PFSK-1 (cell line): ENCODE measurements around the gene DICER1.

Source experiments
- FOXP2 ChIP-seq: optimal IDR thresholded peaks from 2 replicates; pipeline ENCODE3; 2011; ENCODE audit warnings: borderline replicate concordance, control low read depth, inconsistent platforms; ENCODE audit not compliant: insufficient read depth; ENCODE audit errors: extremely low read length, extremely low read depth
- POLR2AphosphoS5 ChIP-seq: IDR thresholded peaks from 2 replicates; pipeline ENCODE4 v1.6.1; 2012; ENCODE audit warnings: low read depth, mild to moderate bottlenecking, control low read depth, low read length, moderate library complexity
- SIN3A ChIP-seq: IDR thresholded peaks from 2 replicates; pipeline ENCODE4 v1.6.1; 2012; ENCODE audit warnings: mild to moderate bottlenecking, low read length, moderate library complexity, borderline replicate concordance; ENCODE audit not compliant: insufficient read depth
- TAF1 ChIP-seq: IDR thresholded peaks from 2 replicates; pipeline ENCODE4 v1.6.1; 2012; ENCODE audit warnings: low read length, control low read depth, borderline replicate concordance; ENCODE audit not compliant: insufficient read depth
- TF ChIP-seq, protein P1 (sequence below), 2 experiments: IDR thresholded peaks; 2 replicates each; pipeline versions ENCODE4 v1.6.1 to v1.8.0; 2011 to 2012; ENCODE audit warnings: low read depth in 2 of 2, low read length in 2 of 2, control low read depth in 1 of 2, inconsistent platforms in 1 of 2, mild to moderate bottlenecking in 1 of 2, moderate library complexity in 1 of 2; ENCODE audit not compliant: insufficient read depth in 1 of 2

GRCh38 chr14:95130549-95130948 lies 26.8 kb downstream of the DICER1 start:
- TF ChIP-seq, protein P1, sequence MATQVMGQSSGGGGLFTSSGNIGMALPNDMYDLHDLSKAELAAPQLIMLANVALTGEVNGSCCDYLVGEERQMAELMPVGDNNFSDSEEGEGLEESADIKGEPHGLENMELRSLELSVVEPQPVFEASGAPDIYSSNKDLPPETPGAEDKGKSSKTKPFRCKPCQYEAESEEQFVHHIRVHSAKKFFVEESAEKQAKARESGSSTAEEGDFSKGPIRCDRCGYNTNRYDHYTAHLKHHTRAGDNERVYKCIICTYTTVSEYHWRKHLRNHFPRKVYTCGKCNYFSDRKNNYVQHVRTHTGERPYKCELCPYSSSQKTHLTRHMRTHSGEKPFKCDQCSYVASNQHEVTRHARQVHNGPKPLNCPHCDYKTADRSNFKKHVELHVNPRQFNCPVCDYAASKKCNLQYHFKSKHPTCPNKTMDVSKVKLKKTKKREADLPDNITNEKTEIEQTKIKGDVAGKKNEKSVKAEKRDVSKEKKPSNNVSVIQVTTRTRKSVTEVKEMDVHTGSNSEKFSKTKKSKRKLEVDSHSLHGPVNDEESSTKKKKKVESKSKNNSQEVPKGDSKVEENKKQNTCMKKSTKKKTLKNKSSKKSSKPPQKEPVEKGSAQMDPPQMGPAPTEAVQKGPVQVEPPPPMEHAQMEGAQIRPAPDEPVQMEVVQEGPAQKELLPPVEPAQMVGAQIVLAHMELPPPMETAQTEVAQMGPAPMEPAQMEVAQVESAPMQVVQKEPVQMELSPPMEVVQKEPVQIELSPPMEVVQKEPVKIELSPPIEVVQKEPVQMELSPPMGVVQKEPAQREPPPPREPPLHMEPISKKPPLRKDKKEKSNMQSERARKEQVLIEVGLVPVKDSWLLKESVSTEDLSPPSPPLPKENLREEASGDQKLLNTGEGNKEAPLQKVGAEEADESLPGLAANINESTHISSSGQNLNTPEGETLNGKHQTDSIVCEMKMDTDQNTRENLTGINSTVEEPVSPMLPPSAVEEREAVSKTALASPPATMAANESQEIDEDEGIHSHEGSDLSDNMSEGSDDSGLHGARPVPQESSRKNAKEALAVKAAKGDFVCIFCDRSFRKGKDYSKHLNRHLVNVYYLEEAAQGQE (IDR thresholded peaks at IDR 0.05; ENCODE audit: insufficient read depth in 1 of 2, low read depth in 2 of 2, low read length in 2 of 2) = no peak
- TF ChIP-seq TAF1 = no peak
- TF ChIP-seq FOXP2 = no peak
- no peak for TF ChIP-seq POLR2AphosphoS5
- TF ChIP-seq SIN3A = no peak
